ENCODE measurements around the gene HCCS. TPM values are rescaled to one million over a fixed set of nuclear protein-coding genes. Genes with fewer than 3 reads are reported as not detected.

The HCCS gene
- total and polyA plus RNA-seq, 2 donors (not counting 1 experiment from before 2014, with no cell fraction given): 5.8 to 16.7 TPM

GRCh38 chrX:11129534-11130105, 18.5 kb downstream of the HCCS start:
- DNase-seq: no peak
- H3K4me2 ChIP-seq (replicated peaks; ENCODE audit: low read depth, low read length, poor library complexity, severe bottlenecking): no peak overlapping the region
- H3K9me3 Mint-ChIP-seq (ENCODE audit: insufficient read depth): no peaks in the 10 kb centered on the region
- no peak for TF ChIP-seq CTCF (IDR thresholded peaks at IDR 0.05)
- no peak for TF ChIP-seq EZH2 (IDR thresholded peaks at IDR 0.05; ENCODE audit: borderline replicate concordance, insufficient read depth, low read depth, low read length, poor library complexity, severe bottlenecking)
- H4K20me1 ChIP-seq (ENCODE audit: control insufficient read depth, insufficient read depth, low read length, poor library complexity, severe bottlenecking): no peaks in the 10 kb centered on the region
- H3K9me3 ChIP-seq (ENCODE audit: control extremely low read depth in 1 of 3, control insufficient read depth in 2 of 3, insufficient read depth in 1 of 3, low read length in 2 of 3): no peaks in the 10 kb centered on the region
- H3K79me2 ChIP-seq (ENCODE audit: control insufficient read depth, insufficient read depth, low read length): no peaks in the 10 kb centered on the region
- intact Hi-C loops (cut with micrococcal nuclease): no loop called here
- no peak overlapping the region for H3K4me3 ChIP-seq (ENCODE audit: control extremely low read depth in 1 of 5, extremely low read depth in 1 of 5, insufficient read depth in 1 of 5, low read depth in 2 of 5, low read length in 4 of 5)
- no peak for ATAC-seq (ENCODE audit: low read depth)
- no peak overlapping the region for H3K4me3 Mint-ChIP-seq
- CTCF ChIA-PET: interaction anchor here (2.4 kb wide), 1 partner anchor 939 kb away, joined by 5 read pairs; no protein-coding TSS in a partner anchor
- H3K9ac ChIP-seq (ENCODE audit: low read length): no peak overlapping the region
- no peaks in the 10 kb centered on the region for H3K4me1 ChIP-seq (ENCODE audit: control insufficient read depth in 2 of 2, insufficient read depth in 2 of 2, low read length in 2 of 2)
- no peak overlapping the region for H3K27ac Mint-ChIP-seq
- no peak overlapping the region for H3K27ac ChIP-seq (ENCODE audit: low read length in 2 of 2)
- WGBS (ENCODE audit: insufficient coverage): 86% methylated on average over 3 of the region's 5 CpGs
- H3K4me1 Mint-ChIP-seq: peaks cover 2% of the 10 kb centered on the region
- H3K27me3 ChIP-seq (replicated peaks in 1 of 4; ENCODE audit: control extremely low read depth in 1 of 4, control insufficient read depth in 3 of 4, insufficient read depth in 4 of 4, low read length in 3 of 4): no peaks in the 10 kb centered on the region
- no peaks in the 10 kb centered on the region for H3K36me3 ChIP-seq (replicated peaks in 1 of 2; ENCODE audit: control extremely low read depth in 1 of 2, control insufficient read depth in 1 of 2, extremely low read depth in 1 of 2, insufficient read depth in 2 of 2, low read length in 1 of 2)
- POLR2A ChIA-PET: no interaction called here
- no peaks in the 10 kb centered on the region for H3K27me3 Mint-ChIP-seq
- H2AFZ ChIP-seq (ENCODE audit: insufficient read depth, low read depth, low read length, poor library complexity, severe bottlenecking): no peak overlapping the region

GRCh38 chrX:11130136-11130535, 19.0 kb downstream of the HCCS start:
- TF ChIP-seq EZH2 (IDR thresholded peaks at IDR 0.05; ENCODE audit: borderline replicate concordance, insufficient read depth, low read depth, low read length, poor library complexity, severe bottlenecking) (no peak), CTCF (IDR thresholded peaks at IDR 0.05) (no peak)

More at GRCh38 chrX:11130136-11130535, 19.0 kb downstream of the HCCS start:
- intact Hi-C loops (cut with micrococcal nuclease): no loop called here
- Mint-ChIP-seq H3K9me3 (ENCODE audit: insufficient read depth) (no peaks in the 10 kb centered on the region), H3K4me1 (peaks cover 2% of the 10 kb centered on the region), H3K27ac (no peak overlapping the region), H3K27me3 (no peaks in the 10 kb centered on the region), H3K4me3 (no peak overlapping the region)
- no peak for ATAC-seq (ENCODE audit: low read depth)
- 100% methylated on average over 1 of the region's 3 CpGs for WGBS (ENCODE audit: insufficient coverage)
- no peak overlapping the region for H3K9ac ChIP-seq (ENCODE audit: low read length)
- H2AFZ ChIP-seq (ENCODE audit: insufficient read depth, low read depth, low read length, poor library complexity, severe bottlenecking): no peak overlapping the region
- H3K27me3 ChIP-seq (replicated peaks in 1 of 4; ENCODE audit: control extremely low read depth in 1 of 4, control insufficient read depth in 3 of 4, insufficient read depth in 4 of 4, low read length in 3 of 4): no peaks in the 10 kb centered on the region
- no peaks in the 10 kb centered on the region for H3K9me3 ChIP-seq (ENCODE audit: control extremely low read depth in 1 of 3, control insufficient read depth in 2 of 3, insufficient read depth in 1 of 3, low read length in 2 of 3)
- no peak for DNase-seq
- ChIA-PET CTCF (interaction anchor here (2.4 kb wide), 1 partner anchor 940 kb away, joined by 5 read pairs; no protein-coding TSS in a partner anchor), POLR2A (no interaction called here)
- no peak overlapping the region for H3K4me3 ChIP-seq (ENCODE audit: control extremely low read depth in 1 of 5, extremely low read depth in 1 of 5, insufficient read depth in 1 of 5, low read depth in 2 of 5, low read length in 4 of 5)
- H3K4me1 ChIP-seq (ENCODE audit: control insufficient read depth in 2 of 2, insufficient read depth in 2 of 2, low read length in 2 of 2): no peaks in the 10 kb centered on the region
- H3K27ac ChIP-seq (ENCODE audit: low read length in 2 of 2): no peak overlapping the region
- H3K4me2 ChIP-seq (replicated peaks; ENCODE audit: low read depth, low read length, poor library complexity, severe bottlenecking): no peak overlapping the region
- no peaks in the 10 kb centered on the region for H4K20me1 ChIP-seq (ENCODE audit: control insufficient read depth, insufficient read depth, low read length, poor library complexity, severe bottlenecking)
- H3K36me3 ChIP-seq (replicated peaks in 1 of 2; ENCODE audit: control extremely low read depth in 1 of 2, control insufficient read depth in 1 of 2, extremely low read depth in 1 of 2, insufficient read depth in 2 of 2, low read length in 1 of 2): no peaks in the 10 kb centered on the region
- no peaks in the 10 kb centered on the region for H3K79me2 ChIP-seq (ENCODE audit: control insufficient read depth, insufficient read depth, low read length)
